D341Med (cell line): ENCODE results near the gene RFX6.
A peak's percentile ranks its signal among the peaks of the same experiment; 100 is the strongest.
"Not testable (repeated sequence)": the region's sequence is repeated elsewhere in the genome, so short reads cannot be mapped to it uniquely, and the experiment has no call there.

ENCODE experiments used
- DNase-seq: peaks from one replicate; pipeline ENCODE4 v3.0.0; 2012; ENCODE audit warnings: low spot score

The RFX6 gene

GRCh38 chr6:116876635-116877611, at the start of gene RFX6:
TSS of gene RFX6 (plus strand) at chr6:116877242. CDS start at chr6:116877276, 34 bp downstream.
- peak; percentile 52 for DNase-seq

GRCh38 chr6:116827561-116828240, 49.3 kb upstream of the RFX6 start:
- no peak for DNase-seq

- no peak for DNase-seq
These were observed 48.1 kb upstream of the RFX6 start, which contains the start of gene GPRC6A for GRCh38 chr6:116828983-116829382. TSS of gene GPRC6A (minus strand) at chr6:116829083. CDS start at chr6:116829013, 70 bp downstream.

GRCh38 chr6:116834526-116834925, 42.5 kb upstream of the RFX6 start:
- DNase-seq: not testable (repeated sequence)

GRCh38 chr6:116836606-116837342, 40.3 kb upstream of the RFX6 start:
- no peak for DNase-seq

GRCh38 chr6:116840091-116840490, 37.0 kb upstream of the RFX6 start:
- no peak for DNase-seq

GRCh38 chr6:116842459-116842858, 34.6 kb upstream of the RFX6 start:
- DNase-seq: no peak

GRCh38 chr6:116847227-116847626, 29.8 kb upstream of the RFX6 start:
- peak; percentile 35 for DNase-seq

- DNase-seq: no peak
These were observed 19.0 kb upstream of the RFX6 start for GRCh38 chr6:116858060-116858459.

- no peak for DNase-seq
These were observed 17.8 kb upstream of the RFX6 start for GRCh38 chr6:116859264-116859663.

GRCh38 chr6:116866281-116866871, 10.7 kb upstream of the RFX6 start:
- DNase-seq: no peak

GRCh38 chr6:116872771-116873170, 4.3 kb upstream of the RFX6 start:
- no peak for DNase-seq

GRCh38 chr6:116876107-116876506, 935 bp upstream of the RFX6 start:
- DNase-seq: no peak

GRCh38 chr6:116877743-116878142, 701 bp downstream of the RFX6 start:
- peak; percentile 32 for DNase-seq

- DNase-seq: no peak
These were observed 4.2 kb downstream of the RFX6 start for GRCh38 chr6:116881236-116881635.

- no peak for DNase-seq
These were observed 6.0 kb downstream of the RFX6 start for GRCh38 chr6:116883005-116883404.

- no peak for DNase-seq
These were observed 7.5 kb downstream of the RFX6 start for GRCh38 chr6:116884530-116884929.

- DNase-seq: no peak
These were observed 10.1 kb downstream of the RFX6 start for GRCh38 chr6:116887168-116887567.

- no peak for DNase-seq
These were observed 10.9 kb downstream of the RFX6 start for GRCh38 chr6:116887894-116888293.

- no peak for DNase-seq
These were observed 11.8 kb downstream of the RFX6 start for GRCh38 chr6:116888732-116889360.

GRCh38 chr6:116894669-116895068, 17.6 kb downstream of the RFX6 start:
- no peak for DNase-seq
